ENCODE results near the gene PEX7. TPM values are rescaled to one million over a fixed set of nuclear protein-coding genes. Genes with fewer than 3 reads are reported as not detected.
A peak's percentile ranks its signal among the peaks of the same experiment; 100 is the strongest.

PEX7 gene
- total RNA-seq, 4 donors from 2014 or later: 4.7 to 9.7 (median 6.9) TPM

GRCh38 chr6:136920671-136921380 lies 98.4 kb downstream of the PEX7 start:
- no peak for ATAC-seq (ENCODE audit: low FRiP score)
- no peak for TF ChIP-seq CTCF (IDR thresholded peaks at IDR 0.05)
- DNase-seq (ENCODE audit: low spot score): no peak

- DNase-seq (ENCODE audit: low spot score) (no peak), ATAC-seq (ENCODE audit: low FRiP score) (no peak)
Observed at GRCh38 chr6:136921381-136921935, 99.1 kb downstream of the PEX7 start.

GRCh38 chr6:136921936-136922684 lies 99.7 kb downstream of the PEX7 start, which contains the start of gene SLC35D3:
Gene SLC35D3, plus strand, starts transcription at chr6:136922301. Its CDS starts 128 bp downstream, at chr6:136922429.
- no peak for DNase-seq (ENCODE audit: low spot score)
- ATAC-seq (ENCODE audit: low FRiP score): peak; percentile 17
- TF ChIP-seq CTCF (IDR thresholded peaks at IDR 0.05): no peak

More at GRCh38 chr6:136921381-136921935, 99.1 kb downstream of the PEX7 start:
- TF ChIP-seq CTCF (IDR thresholded peaks at IDR 0.05): no peak

- no peak for TF ChIP-seq CTCF (IDR thresholded peaks at IDR 0.05)
- ATAC-seq (ENCODE audit: low FRiP score): no peak
- DNase-seq (ENCODE audit: low spot score): no peak
Observed at GRCh38 chr6:136922685-136923006, 100.3 kb downstream of the PEX7 start.

- ATAC-seq (ENCODE audit: low FRiP score) (no peak), DNase-seq (ENCODE audit: low spot score) (no peak)
- no peak for TF ChIP-seq CTCF (IDR thresholded peaks at IDR 0.05)
Observed at GRCh38 chr6:136923116-136923953, 100.9 kb downstream of the PEX7 start.

- no peak for DNase-seq (ENCODE audit: low spot score)
- no peak for ATAC-seq (ENCODE audit: low FRiP score)
Observed at GRCh38 chr6:136923954-136924673, 101.7 kb downstream of the PEX7 start.

More at GRCh38 chr6:136923954-136924673, 101.7 kb downstream of the PEX7 start:
- no peak for TF ChIP-seq CTCF (IDR thresholded peaks at IDR 0.05)
